Nephron progenitor cell (in vitro differentiated cells): Measurements from ENCODE around the gene DMRTC2.

ENCODE experiments used
- DNase-seq: peaks from one replicate; pipeline ENCODE4 v3.0.0; 2021
- H3K27ac Mint-ChIP-seq: 2 replicates; pipeline ENCODE4 v1.8.0; 2021; ENCODE audit warnings: mild to moderate bottlenecking, moderate library complexity, mixed read lengths
- H3K27me3 Mint-ChIP-seq: 2 replicates; pipeline ENCODE4 v1.8.0; 2021; ENCODE audit warnings: mild to moderate bottlenecking, low read depth, mixed read lengths; ENCODE audit not compliant: poor library complexity
- H3K36me3 Mint-ChIP-seq: 2 replicates; pipeline ENCODE4 v1.8.0; 2021; ENCODE audit warnings: low read depth, mixed read lengths
- H3K4me1 Mint-ChIP-seq: 2 replicates; pipeline ENCODE4 v1.8.0; 2021; ENCODE audit warnings: mixed read lengths
- H3K4me3 Mint-ChIP-seq: 2 replicates; pipeline ENCODE4 v1.8.0; 2021; ENCODE audit warnings: mild to moderate bottlenecking, moderate library complexity, mixed read lengths
- H3K9me3 Mint-ChIP-seq: 2 replicates; pipeline ENCODE4 v1.8.0; 2021; ENCODE audit warnings: mild to moderate bottlenecking, moderate library complexity, mixed read lengths
- CTCF ChIP-seq: fragments of 200-600 bp; sonication (generic); IDR thresholded peaks from 2 replicates; pipeline ENCODE4 v1.5.0; 2021; ENCODE audit warnings: antibody characterized with exemption

The DMRTC2 gene

GRCh38 chr19:41811981-41812380, 32.9 kb upstream of the DMRTC2 start:
- H3K4me3 Mint-ChIP-seq: no peak overlapping the region
- no peaks in the 10 kb centered on the region for H3K4me1 Mint-ChIP-seq
- no peak overlapping the region for H3K27ac Mint-ChIP-seq
- TF ChIP-seq CTCF: no peak
- H3K9me3 Mint-ChIP-seq: peaks cover 65% of the 10 kb centered on the region
- no peak for DNase-seq
- peaks cover 3% of the 10 kb centered on the region for H3K27me3 Mint-ChIP-seq
- no peaks in the 10 kb centered on the region for H3K36me3 Mint-ChIP-seq

- no peaks in the 10 kb centered on the region for H3K4me1 Mint-ChIP-seq
- H3K9me3 Mint-ChIP-seq: peaks cover 61% of the 10 kb centered on the region
- H3K4me3 Mint-ChIP-seq: no peak overlapping the region
- H3K27ac Mint-ChIP-seq: no peak overlapping the region
- H3K36me3 Mint-ChIP-seq: no peaks in the 10 kb centered on the region
- DNase-seq: no peak
- H3K27me3 Mint-ChIP-seq: peaks cover 5% of the 10 kb centered on the region
- no peak for TF ChIP-seq CTCF
Observed at GRCh38 chr19:41813911-41814310, 30.9 kb upstream of the DMRTC2 start.

- peaks cover 51% of the 10 kb centered on the region for H3K9me3 Mint-ChIP-seq
- H3K27me3 Mint-ChIP-seq: peaks cover 7% of the 10 kb centered on the region
- TF ChIP-seq CTCF: no peak
Observed at GRCh38 chr19:41815301-41815700, 29.5 kb upstream of the DMRTC2 start.

GRCh38 chr19:41816761-41817160, 28.1 kb upstream of the DMRTC2 start:
- H3K4me3 Mint-ChIP-seq: no peak overlapping the region
- TF ChIP-seq CTCF: no peak
- H3K9me3 Mint-ChIP-seq: peaks cover 50% of the 10 kb centered on the region
- no peak for DNase-seq
- peaks cover 9% of the 10 kb centered on the region for H3K27me3 Mint-ChIP-seq
- H3K4me1 Mint-ChIP-seq: no peaks in the 10 kb centered on the region
- no peaks in the 10 kb centered on the region for H3K36me3 Mint-ChIP-seq
- H3K27ac Mint-ChIP-seq: no peak overlapping the region

More at GRCh38 chr19:41815301-41815700, 29.5 kb upstream of the DMRTC2 start:
- H3K4me1 Mint-ChIP-seq: no peaks in the 10 kb centered on the region
- no peak for DNase-seq
- no peak overlapping the region for H3K27ac Mint-ChIP-seq
- H3K4me3 Mint-ChIP-seq: no peak overlapping the region
- H3K36me3 Mint-ChIP-seq: no peaks in the 10 kb centered on the region

GRCh38 chr19:41821003-41821735, 23.7 kb upstream of the DMRTC2 start:
- peaks cover 40% of the 10 kb centered on the region for H3K9me3 Mint-ChIP-seq
- TF ChIP-seq CTCF: peak; percentile 22
- no peak overlapping the region for H3K27ac Mint-ChIP-seq
- peaks cover 18% of the 10 kb centered on the region for H3K27me3 Mint-ChIP-seq
- peak; percentile 22 for DNase-seq
- no peaks in the 10 kb centered on the region for H3K36me3 Mint-ChIP-seq
- H3K4me1 Mint-ChIP-seq: no peaks in the 10 kb centered on the region
- H3K4me3 Mint-ChIP-seq: no peak overlapping the region
